Muscle of leg (tissue), 11 donors: Measurements from ENCODE around the gene HIBCH. TPM values are rescaled to one million over a fixed set of nuclear protein-coding genes. Genes with fewer than 3 reads are reported as not detected.

Experiments
- DNase-seq: peaks from one replicate; pipeline ENCODE4 v3.0.0; 2013
- H3K27ac ChIP-seq: one replicate; pipeline ENCODE4 v1.5.1; 2013; ENCODE audit warnings: mild to moderate bottlenecking, low read length, control low read depth
- H3K27me3 ChIP-seq: one replicate; pipeline ENCODE4 v1.6.1; 2013; ENCODE audit warnings: low read length; ENCODE audit not compliant: control insufficient read depth, insufficient read depth
- H3K36me3 ChIP-seq: one replicate; pipeline ENCODE4 v1.6.1; 2013; ENCODE audit warnings: low read length; ENCODE audit not compliant: control insufficient read depth, insufficient read depth
- H3K4me1 ChIP-seq: one replicate; pipeline ENCODE4 v1.6.1; 2013; ENCODE audit warnings: low read length; ENCODE audit not compliant: control insufficient read depth, insufficient read depth
- H3K4me3 ChIP-seq: one replicate; pipeline ENCODE4 v1.5.1; 2013; ENCODE audit warnings: low read length, control low read depth
- H3K9me3 ChIP-seq: replicated peaks from 2 replicates; pipeline ENCODE4 v1.6.1; 2013; ENCODE audit warnings: low read depth, low read length; ENCODE audit not compliant: control insufficient read depth
- WGBS: methylation state at CpG from one replicate; pipeline ENCODE4 v1.1.5; 2013; ENCODE audit warnings: missing lambda C conversion rate; ENCODE audit not compliant: insufficient coverage; 5-methylcytosine and 5-hydroxymethylcytosine counted together
- polyA plus RNA-seq, 8 donors: library from polyadenylated mRNA; unstranded; fragments of 120-200 nt; gene quantifications; one replicate each; pipeline versions ENCODE4 v1.2.1 to v1.2.3, GENCODE V29; 2013; ENCODE audit warnings: inconsistent platforms in 1 of 8, low replicate concordance in 1 of 8; ENCODE audit not compliant: insufficient read length in 8 of 8, insufficient read depth in 1 of 8
- total RNA-seq: library from RNA; stranded (reverse); fragments of 120-200 nt; gene quantifications from one replicate; pipeline ENCODE4 v1.2.4, GENCODE V29; 2013

HIBCH gene
- total and polyA plus RNA-seq, 9 donors: 21.5 to 39.6 (median 30.0) TPM

GRCh38 chr2:190183539-190183938 lies 136.1 kb downstream of the HIBCH start:
- Histone ChIP-seq H3K27ac (no peak overlapping the region), H3K4me3 (no peak overlapping the region), H3K27me3 (peaks cover 2% of the 10 kb centered on the region), H3K4me1 (peaks cover 10% of the 10 kb centered on the region), H3K9me3 (no peaks in the 10 kb centered on the region), H3K36me3 (peaks cover 3% of the 10 kb centered on the region)
- no peak for DNase-seq
- WGBS: no CpG with 5 or more reads among the region's 2 CpGs

GRCh38 chr2:190182071-190182524 lies 137.5 kb downstream of the HIBCH start:
- Histone ChIP-seq H3K27me3 (peaks cover 2% of the 10 kb centered on the region), H3K36me3 (no peaks in the 10 kb centered on the region), H3K4me1 (peaks cover 14% of the 10 kb centered on the region), H3K4me3 (no peak overlapping the region), H3K9me3 (no peaks in the 10 kb centered on the region), H3K27ac (no peak overlapping the region)
- 0% methylated on average over 1 of the region's 3 CpGs for WGBS
- no peak for DNase-seq

DNA sequence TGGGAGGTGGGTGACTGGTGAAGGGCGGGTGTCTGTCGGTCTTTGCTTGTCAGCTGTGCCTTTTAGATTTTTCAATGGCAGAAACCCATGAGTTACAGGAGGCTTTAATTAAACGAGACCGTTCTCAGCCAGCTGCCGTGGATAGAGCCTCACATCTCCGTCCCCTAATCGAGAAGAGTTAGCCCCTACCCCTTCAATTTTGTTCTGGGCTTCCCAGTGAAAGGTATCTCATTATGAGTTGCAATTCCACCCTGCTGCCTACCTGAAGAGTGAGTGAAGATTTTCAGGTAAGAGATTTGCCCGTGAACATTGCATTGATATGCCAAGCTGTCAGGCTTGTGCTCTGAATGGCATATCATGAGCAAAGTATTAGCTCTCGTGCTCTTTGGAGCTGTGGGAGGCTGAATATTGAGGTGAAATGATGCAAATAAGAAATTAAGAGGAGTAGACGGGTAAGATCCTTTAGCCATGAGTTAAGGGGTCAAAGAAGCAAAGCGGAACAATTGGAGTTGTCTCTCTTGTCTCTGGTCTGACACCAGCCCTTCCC lies 138.4 kb downstream of the HIBCH start:
- peak overlapping the region; percentile 58 for H3K4me3 ChIP-seq
- no peaks in the 10 kb centered on the region for H3K36me3 ChIP-seq
- WGBS: 29% methylated on average over 4 of the region's 11 CpGs
- no peaks in the 10 kb centered on the region for H3K9me3 ChIP-seq
- H3K4me1 ChIP-seq: peaks cover 14% of the 10 kb centered on the region
- peak overlapping the region; percentile 65 for H3K27ac ChIP-seq
- peaks cover 2% of the 10 kb centered on the region for H3K27me3 ChIP-seq
- DNase-seq: no peak

- Histone ChIP-seq H3K27ac (peak overlapping the region; percentile 65), H3K4me1 (peaks cover 14% of the 10 kb centered on the region)
- DNase-seq: peak; percentile 80
Observed at GRCh38 chr2:190180313-190181122, 139.1 kb downstream of the HIBCH start.

DNA sequence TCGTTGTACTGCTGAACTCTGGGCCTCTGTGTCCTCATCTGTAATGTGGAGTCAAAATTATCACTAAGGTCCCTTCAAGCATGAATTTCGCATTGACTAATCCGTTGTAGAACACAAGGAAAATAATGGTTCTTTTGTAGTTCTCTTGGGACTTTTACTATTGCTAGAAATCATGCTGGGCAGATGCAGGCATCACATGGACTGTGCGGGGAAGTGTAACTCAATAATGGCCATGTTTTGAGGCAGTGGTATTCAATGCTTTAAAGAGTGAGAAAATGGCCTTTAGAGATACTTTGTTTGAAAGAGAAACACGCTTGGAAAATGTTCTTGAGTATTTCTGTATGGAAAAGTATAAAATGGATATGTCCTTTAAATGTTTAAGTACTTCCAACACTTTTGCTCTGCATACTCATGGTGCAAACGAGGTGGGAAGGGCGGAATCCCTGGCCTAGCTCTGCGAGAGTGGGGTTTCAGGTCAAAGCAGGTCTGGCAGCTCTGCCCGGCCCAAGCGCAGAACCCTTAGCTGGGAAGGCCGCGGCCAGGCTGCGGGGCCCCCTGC lies 139.8 kb downstream of the HIBCH start:
- H3K4me1 ChIP-seq: peaks cover 14% of the 10 kb centered on the region
- no peaks in the 10 kb centered on the region for H3K36me3 ChIP-seq
- WGBS: 24% methylated on average over 9 of the region's 13 CpGs
- peak overlapping the region; percentile 58 for H3K4me3 ChIP-seq
- peaks cover 2% of the 10 kb centered on the region for H3K27me3 ChIP-seq
- no peak for DNase-seq
- no peaks in the 10 kb centered on the region for H3K9me3 ChIP-seq
- H3K27ac ChIP-seq: no peak overlapping the region

More at GRCh38 chr2:190180313-190181122, 139.1 kb downstream of the HIBCH start:
- no peaks in the 10 kb centered on the region for H3K9me3 ChIP-seq
- under 1% methylated on average over 77 of the region's 82 CpGs for WGBS
- H3K27me3 ChIP-seq: peaks cover 2% of the 10 kb centered on the region
- H3K36me3 ChIP-seq: no peaks in the 10 kb centered on the region
- H3K4me3 ChIP-seq: peak overlapping the region; percentile 58

DNA sequence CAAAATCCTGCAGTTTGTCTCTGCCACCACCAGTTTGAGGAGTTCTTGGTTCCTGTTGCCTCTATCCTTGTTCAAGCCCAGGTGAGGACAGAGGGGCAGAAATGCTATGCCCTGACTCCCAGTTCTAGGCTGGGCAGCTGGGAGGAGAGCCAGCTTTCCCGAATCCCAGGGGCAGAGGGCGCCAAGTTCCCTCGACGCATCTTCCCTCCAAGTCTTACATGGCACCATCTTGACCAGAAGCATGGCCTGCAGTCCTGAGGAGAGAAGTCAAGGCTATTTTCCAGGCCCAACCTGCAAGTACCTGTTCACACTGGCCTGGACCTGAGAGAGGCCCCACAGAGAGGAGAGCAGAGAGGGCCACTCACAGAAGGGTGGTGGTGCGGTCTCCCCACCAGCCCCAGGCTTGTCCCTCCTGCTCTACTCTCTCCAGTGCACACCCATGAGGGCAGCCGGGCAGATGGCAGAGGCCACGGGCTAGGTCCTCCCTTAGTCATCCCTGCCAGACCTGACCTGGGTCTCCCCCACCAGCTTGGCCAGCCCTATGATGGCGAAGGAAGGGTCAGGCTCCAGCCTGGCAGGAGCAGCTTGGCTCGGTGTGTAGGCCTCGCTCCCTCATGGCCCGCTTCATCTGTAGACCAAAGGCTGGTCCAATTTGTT lies 141.4 kb downstream of the HIBCH start:
- H3K27me3 ChIP-seq: peaks cover 2% of the 10 kb centered on the region
- no peak for DNase-seq
- H3K36me3 ChIP-seq: no peaks in the 10 kb centered on the region
- 97% methylated on average over 8 of the region's 11 CpGs for WGBS
- H3K27ac ChIP-seq: no peak overlapping the region
- H3K4me1 ChIP-seq: peaks cover 14% of the 10 kb centered on the region
- H3K4me3 ChIP-seq: no peak overlapping the region
- no peaks in the 10 kb centered on the region for H3K9me3 ChIP-seq

DNA sequence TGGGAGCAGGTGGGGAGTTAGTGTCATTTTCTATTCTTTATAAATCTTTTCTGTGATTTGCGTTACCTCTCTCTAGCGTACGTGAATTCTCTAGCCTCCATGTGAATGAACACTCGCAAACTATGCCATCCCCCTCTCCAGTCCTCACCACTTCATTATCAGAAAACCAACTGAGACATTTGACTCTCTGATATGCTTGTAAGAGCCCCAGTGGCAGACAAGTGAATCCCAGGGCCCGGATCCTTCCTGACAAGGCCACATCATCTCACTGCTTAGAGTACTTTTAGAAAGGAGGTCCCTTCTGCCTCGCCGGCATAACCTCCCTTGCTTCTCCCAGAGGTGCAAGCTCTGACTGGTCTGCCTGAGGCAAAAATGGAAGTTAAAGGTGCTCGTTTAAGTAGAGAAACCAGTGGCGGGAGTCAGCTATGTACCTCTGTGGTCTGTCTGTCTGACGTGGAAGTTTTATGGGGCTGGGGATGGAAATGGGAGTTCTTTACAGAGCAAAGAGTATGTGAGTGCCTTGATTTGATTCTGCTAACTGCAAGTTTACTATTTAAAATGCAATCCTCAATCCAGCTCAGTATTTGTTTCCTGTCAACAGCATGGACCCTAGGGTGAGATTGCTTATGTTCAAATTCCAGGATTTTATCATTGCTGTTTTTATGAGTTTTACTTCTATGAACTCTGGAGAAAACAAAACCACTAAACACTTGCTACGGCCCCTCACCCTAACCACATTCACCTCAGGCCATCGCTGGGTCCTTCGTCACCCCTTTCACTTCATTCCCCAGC lies 142.2 kb downstream of the HIBCH start:
- 58% methylated on average over 6 of the region's 13 CpGs for WGBS
- peak; percentile 65 for DNase-seq
- no peak overlapping the region for H3K27ac ChIP-seq
- H3K4me1 ChIP-seq: peaks cover 14% of the 10 kb centered on the region
- H3K9me3 ChIP-seq: no peaks in the 10 kb centered on the region
- no peak overlapping the region for H3K4me3 ChIP-seq
- no peaks in the 10 kb centered on the region for H3K36me3 ChIP-seq
- H3K27me3 ChIP-seq: peaks cover 2% of the 10 kb centered on the region

DNA sequence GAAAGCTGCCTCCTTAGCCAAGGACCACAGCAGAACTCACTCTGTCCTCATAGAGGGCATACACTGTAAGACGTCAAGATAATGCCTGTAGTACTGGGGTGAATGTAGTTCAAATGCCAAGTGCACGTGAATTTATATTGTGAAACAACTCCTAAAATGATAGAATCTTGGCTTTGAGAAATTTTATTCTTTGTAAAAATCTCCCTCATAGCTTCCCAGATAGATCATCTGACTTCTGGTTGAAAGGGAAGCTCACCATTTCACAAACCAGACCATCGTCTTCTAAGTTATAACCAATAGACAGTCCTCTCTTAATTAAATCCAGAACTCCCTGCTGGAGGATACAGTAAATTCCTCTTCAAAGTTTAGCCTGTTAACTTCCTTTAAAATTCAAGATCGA lies 146.2 kb downstream of the HIBCH start:
- Histone ChIP-seq H3K4me1 (peaks cover 5% of the 10 kb centered on the region), H3K36me3 (no peaks in the 10 kb centered on the region), H3K4me3 (no peak overlapping the region), H3K27ac (no peak overlapping the region), H3K27me3 (no peaks in the 10 kb centered on the region), H3K9me3 (no peaks in the 10 kb centered on the region)
- WGBS: 63% methylated on average over 1 of the region's 4 CpGs
- peak; percentile 61 for DNase-seq

GRCh38 chr2:190170673-190171072 lies 149.0 kb downstream of the HIBCH start:
- no CpG with 5 or more reads among the region's 2 CpGs for WGBS
- no peaks in the 10 kb centered on the region for H3K4me1 ChIP-seq
- DNase-seq: no peak

More at GRCh38 chr2:190170673-190171072, 149.0 kb downstream of the HIBCH start:
- Histone ChIP-seq H3K27me3 (no peaks in the 10 kb centered on the region), H3K4me3 (no peak overlapping the region), H3K9me3 (peaks cover 3% of the 10 kb centered on the region), H3K36me3 (no peaks in the 10 kb centered on the region), H3K27ac (no peak overlapping the region)
